HG02852 (cell line): ENCODE results near the gene RPL35.
"Not testable (repeated sequence)": the region's sequence is repeated elsewhere in the genome, so short reads cannot be mapped to it uniquely, and the experiment has no call there.

Experiments used
- ATAC-seq: cut with Tn5 transposase; IDR thresholded peaks from one replicate; pipeline ENCODE4 v1.9.1; 2021; ENCODE audit warnings: mild to moderate bottlenecking, moderate library complexity; ENCODE audit not compliant: unreplicated experiment

The RPL35 gene

DNA sequence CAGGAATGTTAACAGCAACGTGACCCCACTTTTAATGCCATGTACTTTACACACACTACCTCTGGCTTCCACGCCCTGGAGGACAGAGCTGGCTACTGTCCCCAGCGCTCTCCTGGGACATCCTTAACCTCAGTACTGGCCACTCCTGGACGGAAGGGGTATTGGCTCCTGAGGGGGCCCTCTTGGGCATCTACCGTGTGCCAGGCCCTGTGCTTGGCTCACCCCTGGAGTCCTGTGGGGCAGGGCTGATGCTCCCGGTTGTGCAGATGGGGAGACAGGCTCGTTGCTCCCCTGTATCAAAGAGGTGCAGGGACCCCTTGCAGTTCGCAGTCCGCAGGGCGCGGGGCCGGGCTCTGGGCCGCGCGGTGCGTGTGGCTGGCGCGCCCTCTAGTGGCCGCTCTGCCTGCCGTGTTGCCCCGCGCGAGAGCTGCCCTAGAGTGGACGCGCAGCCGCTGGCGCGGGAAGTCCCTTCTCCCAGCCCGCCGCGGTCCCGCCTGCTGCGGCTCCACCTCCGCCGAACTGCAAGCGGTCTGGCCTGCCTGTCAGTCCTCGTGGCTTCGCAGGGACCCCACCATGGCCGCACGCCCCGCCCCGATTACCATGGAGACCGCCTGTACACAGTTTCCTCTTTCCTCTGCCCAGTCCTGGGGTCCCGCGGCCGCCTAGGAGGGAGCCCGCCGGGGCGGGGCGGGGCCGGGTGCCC is 8.8 kb downstream of the RPL35 start, which contains the start of gene WDR38:
TSS of gene WDR38 (plus strand) at position 632 of the 703 bp plus-strand sequence. CDS start 72 bp downstream, outside the sequence.
- ATAC-seq = peak; percentile 71

- no peak for ATAC-seq
Measured at GRCh38 chr9:124852121-124852828, 9.5 kb downstream of the RPL35 start.

DNA sequence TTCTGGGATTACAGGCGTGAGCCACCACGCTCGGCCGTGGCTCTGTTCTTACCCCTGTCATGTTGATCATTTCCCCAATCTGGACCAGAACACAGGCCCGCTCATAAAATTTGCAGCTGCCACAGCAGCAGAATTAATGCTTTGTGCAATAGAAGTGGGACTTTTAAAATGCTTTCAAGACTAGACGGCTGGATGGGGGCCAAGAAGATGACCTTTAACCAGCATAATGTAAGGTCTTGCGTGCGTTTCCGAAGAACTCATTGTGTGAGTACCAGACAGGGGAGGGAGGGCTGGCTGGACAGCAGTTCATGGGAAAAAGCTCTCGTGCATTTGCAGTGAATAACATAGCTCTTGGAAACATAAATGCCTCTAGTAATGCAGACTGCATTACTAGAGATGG is 12.0 kb downstream of the RPL35 start:
- no peak for ATAC-seq

DNA sequence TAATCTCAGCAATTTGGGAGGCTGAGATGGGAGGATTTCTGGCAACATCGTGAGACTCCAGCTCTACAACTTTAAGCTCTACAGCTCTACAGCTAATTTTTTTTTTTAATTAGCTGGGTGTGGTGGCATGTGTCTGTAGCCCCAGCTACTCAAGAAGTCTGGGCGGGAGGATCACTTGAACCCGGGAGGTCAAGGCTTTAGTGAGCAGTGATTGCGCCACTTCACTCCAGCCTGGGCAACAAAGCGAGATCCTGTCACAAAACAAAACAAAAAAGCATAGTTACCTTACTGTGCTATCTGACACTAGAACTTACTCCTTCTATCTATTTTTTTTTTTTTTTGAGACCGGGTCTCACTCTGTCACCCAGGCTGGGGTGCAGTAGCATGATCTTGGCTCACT is 14.8 kb downstream of the RPL35 start:
- ATAC-seq = no peak

GRCh38 chr9:124846467-124846866 is 15.3 kb downstream of the RPL35 start:
- ATAC-seq = not testable (repeated sequence)

GRCh38 chr9:124844291-124844690 is 17.5 kb downstream of the RPL35 start:
- ATAC-seq = no peak

DNA sequence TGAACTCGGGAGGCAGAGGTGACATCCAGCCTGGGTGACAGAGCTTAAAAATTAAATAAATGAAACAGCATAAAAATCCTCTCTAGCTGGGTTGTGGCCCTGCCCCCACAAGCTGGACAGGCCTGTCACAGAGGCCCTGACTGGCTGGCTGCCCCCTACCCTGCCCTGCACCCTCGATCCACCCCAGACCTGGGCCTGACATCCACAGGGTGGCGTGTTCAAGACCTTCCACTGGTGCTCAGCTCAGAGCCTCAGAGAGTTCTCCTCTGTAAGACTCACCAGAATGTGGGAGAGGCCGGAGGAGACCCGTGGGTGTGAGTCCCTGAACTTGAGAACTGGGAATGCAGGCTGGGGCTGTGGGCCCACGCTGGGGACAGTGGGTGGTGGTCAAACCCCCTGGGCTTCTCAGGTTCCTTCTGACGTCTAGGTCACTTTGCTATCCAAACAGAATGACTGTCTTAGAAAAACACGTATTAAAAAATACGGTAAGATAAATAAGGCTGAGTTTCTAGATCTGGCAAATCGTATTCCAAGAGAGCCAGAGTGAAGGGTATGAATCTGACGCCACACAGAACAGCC is 18.2 kb downstream of the RPL35 start:
- no peak for ATAC-seq

DNA sequence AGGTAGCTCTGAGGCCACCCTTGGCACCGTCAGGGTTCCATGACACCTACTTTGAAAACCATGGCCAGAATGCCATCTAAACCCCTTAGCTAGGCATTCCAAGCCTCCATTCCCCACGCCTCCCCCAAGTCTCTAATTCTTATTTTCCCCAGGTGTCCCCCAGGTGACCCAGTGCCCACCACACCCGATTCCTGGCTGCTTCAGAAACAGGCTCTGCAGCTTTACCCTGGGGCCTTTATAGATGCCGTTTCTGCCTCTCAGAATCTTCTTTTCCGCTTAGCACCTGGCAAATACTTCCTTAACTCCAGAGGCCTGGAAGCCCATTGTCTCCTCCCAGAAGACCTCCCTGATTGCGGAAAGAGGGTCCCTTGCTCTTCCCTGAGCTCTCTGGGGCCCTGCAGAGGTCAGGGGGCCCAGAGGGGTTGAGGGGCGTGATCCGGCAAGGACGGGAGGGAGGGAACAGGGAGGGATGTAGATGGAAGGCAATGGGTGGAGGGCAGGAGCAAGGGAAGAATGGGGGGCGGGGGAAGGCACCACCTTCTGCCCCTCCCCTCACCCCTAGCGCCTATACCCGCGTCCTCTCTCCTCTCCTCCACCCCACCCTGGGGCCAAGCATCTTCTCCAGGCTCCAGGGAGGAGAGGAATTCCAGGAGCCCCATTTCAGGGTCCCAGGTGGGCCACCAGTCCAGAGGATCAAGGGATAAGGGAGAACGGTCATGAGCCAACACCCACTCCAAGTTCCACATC is 20.5 kb downstream of the RPL35 start:
- ATAC-seq = no peak

- ATAC-seq = no peak
Measured at GRCh38 chr9:124840300-124840833, 21.4 kb downstream of the RPL35 start.

GRCh38 chr9:124839612-124840299 is 22.0 kb downstream of the RPL35 start:
- ATAC-seq = no peak

GRCh38 chr9:124838567-124839275 is 23.0 kb downstream of the RPL35 start:
- ATAC-seq = not testable (repeated sequence)

DNA sequence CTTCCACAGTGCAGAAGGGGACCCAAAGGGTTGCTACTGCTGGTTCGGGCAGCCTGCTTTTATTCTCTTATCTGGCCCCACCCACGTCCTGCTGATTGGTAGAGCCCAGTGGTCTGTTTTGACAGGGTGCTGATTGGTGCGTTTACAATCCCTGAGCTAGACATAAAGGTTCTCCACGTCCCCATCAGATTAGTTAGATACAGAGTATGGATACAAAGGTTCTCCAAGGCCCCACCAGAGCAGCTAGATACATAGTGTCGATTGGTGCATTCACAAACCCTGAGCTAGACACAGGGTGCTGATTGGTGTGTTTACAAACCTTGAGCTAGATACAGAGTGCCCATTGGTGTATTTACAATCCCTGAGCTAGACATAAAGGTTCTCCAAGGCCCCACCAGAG is 23.6 kb downstream of the RPL35 start:
- not testable (repeated sequence) for ATAC-seq

GRCh38 chr9:124835026-124835557 is 26.7 kb downstream of the RPL35 start:
- ATAC-seq = no peak

- ATAC-seq = no peak
Measured at GRCh38 chr9:124834591-124834990, 27.2 kb downstream of the RPL35 start.

DNA sequence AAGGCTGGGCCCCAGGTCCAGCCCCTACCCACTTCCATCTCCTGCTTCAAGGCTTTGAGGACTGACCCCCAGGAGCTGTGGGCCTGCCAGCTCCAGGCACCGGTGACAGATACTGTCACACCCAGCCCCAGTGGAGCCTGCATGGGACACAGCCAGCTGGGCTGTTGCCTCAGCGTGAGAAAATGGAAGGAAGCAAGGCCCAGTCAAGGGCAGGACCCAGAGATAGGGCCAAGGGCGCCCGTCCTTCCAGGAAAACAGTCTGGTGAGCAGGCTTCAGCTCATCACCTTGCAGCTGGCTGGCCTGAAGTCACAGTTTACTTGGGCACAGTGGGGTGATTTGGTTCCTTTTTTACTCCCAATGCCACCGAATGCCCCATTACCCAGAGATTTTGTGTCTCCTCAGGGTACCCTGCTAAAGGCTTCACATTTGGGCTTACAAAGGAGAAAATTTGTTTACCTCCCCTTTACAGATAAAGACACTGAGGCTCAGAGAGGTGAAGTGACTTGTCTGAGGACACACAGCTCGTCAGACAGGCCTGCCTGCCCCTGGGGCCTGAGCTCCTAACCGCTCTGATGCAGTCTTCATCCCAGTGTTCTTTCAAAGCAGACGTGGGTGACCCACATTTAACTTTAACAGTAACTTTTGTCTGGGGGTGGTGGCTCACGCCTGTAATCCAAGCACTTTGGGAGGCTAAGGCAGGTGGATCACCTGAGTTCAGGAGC is 30.0 kb downstream of the RPL35 start:
- no peak for ATAC-seq

- no peak for ATAC-seq
Measured at GRCh38 chr9:124830593-124830992, 31.2 kb downstream of the RPL35 start.

- ATAC-seq = no peak
Measured at GRCh38 chr9:124829334-124829669, 32.5 kb downstream of the RPL35 start.

DNA sequence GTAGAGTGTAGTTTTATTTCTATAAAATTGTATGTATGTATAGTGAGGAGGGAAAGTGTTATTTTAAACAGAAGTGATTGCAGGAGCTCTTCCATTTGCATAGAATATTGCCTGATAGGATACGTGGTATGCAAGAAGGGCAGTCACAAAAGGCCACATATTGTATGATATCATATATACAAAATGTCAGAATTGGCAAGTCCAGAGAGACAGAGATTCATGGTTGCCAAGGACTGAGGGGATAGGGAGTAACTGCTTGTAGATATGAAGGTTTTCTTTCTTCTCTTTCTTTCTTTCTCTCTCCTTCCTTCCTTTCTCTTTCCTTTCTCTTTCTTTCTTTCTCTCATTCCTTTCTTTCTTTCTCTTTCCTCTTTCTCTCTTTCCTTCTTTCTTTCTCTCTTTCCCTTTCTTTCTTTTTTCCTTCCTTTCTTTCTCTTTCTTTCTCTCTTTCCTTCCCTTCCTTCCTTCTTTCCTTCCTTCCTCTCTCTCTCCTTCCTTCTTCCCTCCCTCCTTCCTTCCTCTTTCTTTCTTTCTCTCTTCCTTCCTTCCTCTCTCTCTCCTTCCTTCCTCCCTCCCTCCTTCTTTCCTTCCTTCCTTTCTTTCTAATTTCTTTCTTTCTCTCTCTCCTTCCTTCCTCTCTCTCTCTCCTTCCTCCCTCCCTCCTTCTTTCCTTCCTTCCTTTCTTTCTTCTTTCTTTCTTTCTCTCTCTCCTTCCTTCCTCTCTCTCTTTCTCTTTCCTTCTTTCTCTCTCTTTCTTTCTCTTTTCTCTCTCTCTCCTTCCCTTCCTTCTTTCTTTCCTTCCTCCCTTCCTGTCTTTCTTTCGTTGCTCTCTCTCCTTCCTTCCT is 33.0 kb downstream of the RPL35 start:
- ATAC-seq = no peak
